EH (cell line): ENCODE data around the gene ZBTB16.

Source experiments
- DNase-seq: peaks from one replicate; pipeline ENCODE4 v3.0.0-alpha.2; 2015; ENCODE audit warnings: low read depth

The ZBTB16 gene

DNA sequence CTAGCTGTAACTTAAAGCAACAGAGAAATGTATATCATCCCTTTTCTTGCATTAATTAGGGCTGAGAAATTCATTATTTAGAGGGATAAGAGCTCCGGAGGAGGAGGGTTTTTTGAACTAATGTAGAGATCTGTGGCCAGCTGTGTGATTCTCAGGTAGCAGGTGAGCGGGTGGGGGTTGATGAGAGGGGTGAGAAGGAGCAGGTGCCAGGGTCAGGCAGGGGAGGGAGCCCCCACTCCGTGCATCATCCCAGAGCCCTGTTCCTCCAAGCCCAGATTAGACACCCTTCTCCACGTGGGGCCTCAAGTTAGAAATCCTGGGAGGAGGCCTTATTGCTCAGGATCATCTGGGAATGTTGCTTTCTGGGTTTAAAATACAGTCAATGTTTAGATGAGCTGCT, 24.9 kb downstream of the ZBTB16 start:
- DNase-seq = no peak

- DNase-seq = no peak
Measured at GRCh38 chr11:114085965-114086793, 26.7 kb downstream of the ZBTB16 start.

DNA sequence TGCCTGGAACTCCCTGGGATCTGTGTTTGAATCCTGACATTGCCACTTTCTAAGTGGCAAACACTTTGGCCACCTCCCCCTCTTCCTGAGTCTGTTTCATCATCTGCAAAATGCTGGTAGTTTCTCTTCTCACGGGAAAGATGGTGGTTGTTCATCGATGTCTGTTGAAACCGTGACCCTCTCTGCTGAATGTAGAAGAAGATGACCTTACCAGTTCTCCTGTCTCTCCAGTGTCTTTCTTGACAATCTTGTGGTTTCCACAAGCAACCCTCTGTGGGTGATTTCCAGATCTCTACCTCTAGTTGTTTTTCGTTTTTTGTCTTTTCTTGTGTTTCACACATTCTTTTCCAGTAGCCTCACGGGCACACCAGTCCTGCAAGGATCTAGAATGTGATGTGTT, 27.5 kb downstream of the ZBTB16 start:
- no peak for DNase-seq

GRCh38 chr11:114088216-114088615, 28.7 kb downstream of the ZBTB16 start:
- no peak for DNase-seq

DNA sequence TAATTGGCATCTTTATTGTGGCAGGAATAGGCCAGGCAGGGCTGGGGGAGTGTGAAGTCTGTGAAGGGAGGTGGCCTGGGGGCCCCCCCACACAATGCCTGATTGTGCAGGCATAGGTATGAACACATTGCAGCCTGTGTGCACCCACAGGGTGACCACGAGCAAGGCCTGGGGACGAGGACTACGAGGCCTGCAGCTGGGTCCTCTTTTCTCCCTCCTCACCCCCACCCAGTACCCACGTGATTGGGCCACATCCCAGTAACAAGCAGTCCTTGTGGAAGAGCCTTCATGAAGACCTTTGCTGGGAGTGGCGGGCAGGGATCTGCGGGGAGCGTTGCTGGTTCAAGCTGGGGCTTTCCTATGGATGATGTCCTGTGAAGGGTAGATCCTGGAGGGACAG, 29.3 kb downstream of the ZBTB16 start:
- DNase-seq = no peak

DNA sequence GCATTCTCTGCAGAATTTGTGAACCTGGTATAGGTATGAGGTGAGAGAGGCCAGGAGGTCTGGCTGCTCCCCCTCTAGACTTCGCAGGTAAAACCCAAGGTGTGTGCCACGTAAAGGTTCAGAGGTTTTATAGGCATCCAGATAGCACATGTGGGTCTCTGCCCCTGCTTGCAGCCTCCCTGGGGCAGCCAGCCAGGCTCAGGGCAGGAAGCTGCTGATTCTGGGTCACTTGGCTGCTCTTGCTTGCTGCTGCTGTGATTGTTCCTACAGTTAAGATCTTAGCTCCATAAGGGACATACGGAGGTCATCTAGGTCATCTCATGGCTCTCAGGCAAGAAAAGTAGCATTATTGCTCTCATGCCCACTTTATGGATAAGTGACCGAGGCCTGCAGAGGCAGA, 30.2 kb downstream of the ZBTB16 start:
- no peak for DNase-seq

DNA sequence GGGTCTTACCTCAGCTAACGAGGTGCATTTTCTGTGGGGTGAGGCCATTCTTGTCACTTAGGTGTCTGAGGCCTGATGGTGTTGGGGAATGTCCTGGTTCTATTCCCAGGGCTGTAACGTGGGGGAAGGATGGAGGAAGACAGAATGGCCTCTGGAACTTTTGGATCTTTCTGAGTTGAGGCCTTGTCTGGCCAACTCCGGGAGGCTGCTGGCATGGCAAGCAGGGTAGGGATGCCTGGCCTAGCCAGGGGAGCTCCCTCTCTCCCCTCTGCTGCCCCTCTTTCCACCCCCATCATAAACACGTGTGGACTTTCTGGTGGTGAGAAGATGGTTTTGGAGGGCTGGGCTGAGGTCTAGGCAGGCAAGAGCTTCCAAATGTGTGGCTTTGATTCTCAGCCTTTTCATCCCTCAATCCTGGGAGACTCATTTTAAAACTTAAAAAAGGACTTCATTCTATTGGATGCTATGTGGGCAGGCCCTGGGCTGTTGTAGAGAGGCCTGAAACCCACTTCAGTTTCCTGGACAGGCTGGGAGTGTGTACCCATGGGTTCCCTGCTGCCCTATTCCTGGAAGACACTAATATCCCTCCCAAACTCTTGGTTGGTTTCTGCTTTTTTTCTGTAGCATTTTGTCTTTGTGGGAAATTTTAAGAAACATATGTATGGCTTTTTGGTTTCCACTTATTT, 30.9 kb downstream of the ZBTB16 start:
- no peak for DNase-seq

GRCh38 chr11:114090976-114091375, 31.5 kb downstream of the ZBTB16 start:
- no peak for DNase-seq

GRCh38 chr11:114091516-114092397, 32.2 kb downstream of the ZBTB16 start:
- no peak for DNase-seq

DNA sequence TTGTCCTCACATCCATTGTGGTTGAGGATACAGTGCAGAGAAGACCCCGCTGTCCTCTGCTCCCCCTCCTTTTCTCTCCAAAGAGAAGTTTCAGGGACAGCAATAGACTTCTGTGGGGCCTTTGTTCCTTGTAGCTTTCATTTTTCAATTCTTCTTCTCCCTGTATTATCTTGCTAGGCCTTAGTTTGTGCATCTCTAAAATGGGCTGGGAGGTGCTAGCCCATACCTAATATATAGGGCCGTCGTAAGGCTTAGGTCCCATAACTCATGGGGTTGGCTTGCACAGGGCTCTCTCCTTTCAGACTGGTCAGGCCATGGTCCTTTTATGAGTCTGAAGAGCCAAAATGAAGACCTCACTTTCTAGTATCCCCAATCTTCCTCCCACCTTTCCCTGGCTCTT, 33.0 kb downstream of the ZBTB16 start:
- DNase-seq = no peak

- no peak for DNase-seq
Measured at GRCh38 chr11:114092953-114093352, 33.4 kb downstream of the ZBTB16 start.

- DNase-seq = no peak
Measured at GRCh38 chr11:114094516-114094915, 35.0 kb downstream of the ZBTB16 start.

GRCh38 chr11:114095899-114096298, 36.4 kb downstream of the ZBTB16 start:
- no peak for DNase-seq

DNA sequence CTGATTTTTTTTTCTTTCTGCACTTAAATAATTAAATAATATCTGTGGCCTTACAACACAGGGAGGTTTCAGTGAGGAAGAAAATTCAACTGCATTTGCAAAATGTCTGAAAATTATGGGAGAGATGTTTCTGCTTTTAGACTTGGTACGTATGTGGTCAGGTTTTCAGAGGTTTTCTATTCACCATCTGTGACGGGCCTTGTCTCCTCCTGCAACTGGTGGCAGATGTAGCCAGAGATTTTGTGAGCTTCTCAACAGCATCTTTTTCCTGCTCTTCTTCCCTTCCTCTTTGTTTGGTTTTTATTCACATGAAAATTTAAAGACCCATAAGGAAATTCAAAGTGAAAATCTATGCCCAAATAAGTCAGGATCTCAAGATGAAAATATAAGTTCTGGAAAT, 38.3 kb downstream of the ZBTB16 start:
- no peak for DNase-seq

DNA sequence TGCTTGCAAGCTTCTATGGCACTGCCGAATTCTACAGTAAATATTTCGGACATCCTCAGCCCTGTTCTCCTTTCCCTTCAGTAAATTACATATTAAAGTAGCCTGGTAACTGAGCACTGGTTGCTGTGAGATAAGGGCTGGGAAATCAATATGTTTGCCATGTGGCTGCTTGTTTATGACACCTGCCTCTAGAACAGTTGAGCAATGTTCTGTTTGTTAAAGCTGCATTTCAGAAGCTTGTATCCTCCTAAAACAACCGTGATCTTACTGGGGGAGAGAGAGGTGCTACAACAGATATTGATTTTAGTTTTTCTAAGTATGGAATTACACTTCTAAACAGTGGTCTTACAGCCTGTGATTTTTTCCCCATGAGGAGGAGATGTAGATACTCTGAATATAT, 39.4 kb downstream of the ZBTB16 start:
- no peak for DNase-seq

GRCh38 chr11:114099392-114100178, 40.1 kb downstream of the ZBTB16 start:
- DNase-seq = no peak

- DNase-seq = no peak
Measured at GRCh38 chr11:114102993-114103896, 43.7 kb downstream of the ZBTB16 start.

DNA sequence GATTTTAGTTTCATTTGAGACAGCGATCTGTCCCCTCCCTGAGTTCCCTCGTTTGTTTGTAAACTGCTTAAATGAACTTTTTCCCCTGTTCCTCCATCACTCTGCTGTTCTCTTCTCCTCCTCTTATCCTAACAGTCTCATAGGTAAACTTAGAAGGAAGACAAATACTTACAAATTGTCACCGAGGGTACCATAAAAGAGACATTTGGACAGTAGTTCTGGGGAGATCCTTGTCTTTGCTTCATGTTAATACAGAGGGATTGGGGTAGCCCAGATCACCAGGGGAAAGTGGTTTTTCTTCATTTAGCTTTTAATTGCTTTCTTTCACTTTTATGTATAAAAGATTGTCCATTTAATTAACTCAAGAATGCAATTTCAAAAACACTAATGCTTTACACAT, 46.1 kb downstream of the ZBTB16 start:
- DNase-seq = no peak

GRCh38 chr11:114106047-114106446, 46.5 kb downstream of the ZBTB16 start:
- DNase-seq = no peak

GRCh38 chr11:114106986-114107385, 47.5 kb downstream of the ZBTB16 start:
- no peak for DNase-seq
